ENCODE results near the gene JAKMIP1.

GRCh38 chr4:6228158-6229067, 28.1 kb upstream of the JAKMIP1 start:
- no peak for TF ChIP-seq CTCF (IDR thresholded peaks at IDR 0.05)
- TF ChIP-seq EZH2 (IDR thresholded peaks at IDR 0.05; ENCODE audit: borderline replicate concordance, insufficient read depth, low read depth, low read length, poor library complexity, severe bottlenecking), result no peak
